Urothelium cell line (cell line): Measurements from ENCODE around the gene CLDN7.
A peak's percentile ranks its signal among the peaks of the same experiment; 100 is the strongest.

Experiments used
- DNase-seq: peaks from one replicate; pipeline ENCODE4 v3.0.0; 2011; ENCODE audit warnings: low spot score, mixed read lengths
- FAIRE-seq: peaks from 2 replicates; lab custom pipeline; 2011; peaks lifted over from hg19 to GRCh38; lab: Jason Lieb, UNC

CLDN7 gene

GRCh38 chr17:7221278-7222092, 40.8 kb downstream of the CLDN7 start:
- no peak for FAIRE-seq
- no peak for DNase-seq

DNA sequence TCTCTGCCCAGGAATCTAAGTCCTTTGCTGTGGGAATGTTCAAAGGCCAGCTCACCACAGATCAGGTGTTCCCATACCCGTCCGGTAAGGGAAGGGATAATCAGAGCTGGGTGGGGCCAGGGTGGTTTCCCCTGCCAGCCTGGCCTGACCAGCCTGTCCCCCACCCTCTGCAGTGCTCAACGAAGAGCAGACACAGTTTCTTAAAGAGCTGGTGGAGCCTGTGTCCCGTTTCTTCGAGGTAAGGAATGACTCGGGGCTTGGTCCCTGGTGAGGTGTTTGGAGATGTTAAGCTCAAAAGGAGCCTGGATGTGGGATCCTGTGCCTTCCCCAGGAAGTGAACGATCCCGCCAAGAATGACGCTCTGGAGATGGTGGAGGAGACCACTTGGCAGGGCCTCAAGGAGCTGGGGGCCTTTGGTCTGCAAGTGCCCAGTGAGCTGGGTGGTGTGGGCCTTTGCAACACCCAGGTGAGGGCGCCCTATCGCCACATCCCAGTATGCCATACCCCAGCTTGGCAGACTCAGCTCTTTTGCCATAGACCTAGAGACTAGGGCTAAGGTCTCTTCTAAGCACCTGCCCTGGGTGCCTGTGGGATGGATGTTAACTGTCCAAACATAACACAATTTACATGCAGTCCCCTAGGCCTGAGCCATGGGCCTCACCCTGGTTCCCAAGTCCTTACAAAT, 41.5 kb downstream of the CLDN7 start:
- peak; percentile 46 for DNase-seq

DNA sequence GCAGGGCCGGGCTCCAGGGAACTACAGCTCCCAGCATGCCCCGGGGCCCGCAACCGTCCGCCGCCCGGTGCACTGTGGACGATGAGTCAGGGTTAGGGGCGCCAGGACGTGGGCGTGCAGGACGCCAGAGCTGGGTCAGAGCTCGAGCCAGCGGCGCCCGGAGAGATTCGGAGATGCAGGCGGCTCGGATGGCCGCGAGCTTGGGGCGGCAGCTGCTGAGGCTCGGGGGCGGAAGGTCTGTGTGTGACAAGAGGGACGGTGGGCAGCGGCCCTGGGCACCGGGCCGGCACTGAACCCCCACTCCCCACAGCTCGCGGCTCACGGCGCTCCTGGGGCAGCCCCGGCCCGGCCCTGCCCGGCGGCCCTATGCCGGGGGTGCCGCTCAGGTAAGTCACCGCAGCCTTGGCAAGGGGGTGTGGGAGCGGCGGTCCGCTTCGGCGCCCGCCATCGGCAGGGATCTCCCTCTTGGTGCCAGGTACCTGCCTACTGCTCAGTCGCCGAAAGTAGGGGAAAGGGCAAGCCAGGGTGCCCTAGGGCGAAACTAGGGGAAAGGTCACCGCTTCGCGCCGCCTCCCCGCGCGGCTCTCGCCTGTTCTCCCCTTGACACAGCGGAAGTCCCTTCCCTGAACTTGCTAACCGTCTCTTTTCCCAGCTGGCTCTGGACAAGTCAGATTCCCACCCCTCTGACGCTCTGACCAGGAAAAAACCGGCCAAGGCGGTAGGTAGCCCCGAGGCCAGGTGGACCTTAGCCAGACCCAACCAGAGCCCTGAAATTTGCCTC, 42.3 kb downstream of the CLDN7 start, which contains the start of the genes ACADVL and DLG4:
ACADVL (plus strand) TSS at position 127 of the 781 bp plus-strand sequence; CDS start at position 174, 47 bp downstream.
DLG4 (minus strand) TSS at position 25 of the 781 bp plus-strand sequence.
- no peak for FAIRE-seq
- peak; percentile 83 for DNase-seq

More for the DNA sequence above, 41.5 kb downstream of the CLDN7 start:
- FAIRE-seq: no peak

- DNase-seq (no peak), FAIRE-seq (peak; percentile 13)
These were observed 43.0 kb downstream of the CLDN7 start for GRCh38 chr17:7219229-7219811.

- FAIRE-seq (no peak), DNase-seq (no peak)
These were observed 43.5 kb downstream of the CLDN7 start for GRCh38 chr17:7218758-7219157.

GRCh38 chr17:7218166-7218565, 44.1 kb downstream of the CLDN7 start:
- no peak for DNase-seq
- no peak for FAIRE-seq

- no peak for FAIRE-seq
- DNase-seq: peak; percentile 48
These were observed 44.9 kb downstream of the CLDN7 start for GRCh38 chr17:7217113-7217987.

- no peak for DNase-seq
- no peak for FAIRE-seq
These were observed 45.8 kb downstream of the CLDN7 start for GRCh38 chr17:7216242-7217112.

- peak; percentile 39 for DNase-seq
- FAIRE-seq: no peak
These were observed 46.6 kb downstream of the CLDN7 start for GRCh38 chr17:7215652-7216180.

- FAIRE-seq (no peak), DNase-seq (no peak)
These were observed 47.1 kb downstream of the CLDN7 start for GRCh38 chr17:7215136-7215638.

DNA sequence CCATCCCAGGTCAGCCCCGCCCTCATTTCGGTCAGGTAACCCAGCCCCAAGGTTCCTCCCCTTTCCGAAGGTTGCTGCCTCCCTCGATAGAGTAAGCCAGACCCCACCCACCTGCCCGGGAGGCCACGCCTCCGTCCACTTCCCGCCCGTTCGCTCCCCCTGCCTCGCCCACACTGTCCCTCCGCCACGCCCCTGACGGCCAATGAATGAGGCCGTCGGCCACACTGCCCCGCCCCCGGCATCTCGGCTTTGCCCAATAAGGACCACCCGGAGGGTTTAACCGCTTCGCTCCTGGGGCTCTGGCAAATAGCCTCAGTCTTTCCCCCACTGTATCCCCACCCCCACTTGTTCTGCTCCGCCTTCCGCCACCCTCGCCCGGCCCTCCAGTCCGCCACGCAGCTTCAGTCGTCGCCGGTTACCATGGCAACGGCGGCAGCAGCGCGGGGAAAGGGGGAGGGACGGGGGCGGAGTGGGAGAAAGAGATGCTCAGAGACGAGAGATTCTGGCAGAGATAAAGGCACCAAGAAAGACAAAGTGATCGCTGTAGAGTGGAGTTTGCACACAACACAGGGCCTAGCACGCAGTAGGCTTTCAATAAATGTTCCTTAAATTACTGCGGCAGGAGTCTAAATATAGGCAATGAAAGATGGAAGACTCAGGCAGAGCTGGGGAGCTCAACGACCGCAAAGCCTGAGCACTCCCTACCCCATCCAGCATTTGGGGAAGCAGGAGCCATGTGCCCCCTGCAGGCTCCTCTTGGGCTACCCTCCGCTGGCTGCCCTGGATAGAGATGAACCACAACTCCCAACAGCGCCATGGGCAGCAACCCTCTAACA, 47.8 kb downstream of the CLDN7 start:
- peak; percentile 42 for FAIRE-seq
- DNase-seq: peak; percentile 92

- peak; percentile 48 for DNase-seq
These were observed 48.4 kb downstream of the CLDN7 start for GRCh38 chr17:7213895-7214299.

DNA sequence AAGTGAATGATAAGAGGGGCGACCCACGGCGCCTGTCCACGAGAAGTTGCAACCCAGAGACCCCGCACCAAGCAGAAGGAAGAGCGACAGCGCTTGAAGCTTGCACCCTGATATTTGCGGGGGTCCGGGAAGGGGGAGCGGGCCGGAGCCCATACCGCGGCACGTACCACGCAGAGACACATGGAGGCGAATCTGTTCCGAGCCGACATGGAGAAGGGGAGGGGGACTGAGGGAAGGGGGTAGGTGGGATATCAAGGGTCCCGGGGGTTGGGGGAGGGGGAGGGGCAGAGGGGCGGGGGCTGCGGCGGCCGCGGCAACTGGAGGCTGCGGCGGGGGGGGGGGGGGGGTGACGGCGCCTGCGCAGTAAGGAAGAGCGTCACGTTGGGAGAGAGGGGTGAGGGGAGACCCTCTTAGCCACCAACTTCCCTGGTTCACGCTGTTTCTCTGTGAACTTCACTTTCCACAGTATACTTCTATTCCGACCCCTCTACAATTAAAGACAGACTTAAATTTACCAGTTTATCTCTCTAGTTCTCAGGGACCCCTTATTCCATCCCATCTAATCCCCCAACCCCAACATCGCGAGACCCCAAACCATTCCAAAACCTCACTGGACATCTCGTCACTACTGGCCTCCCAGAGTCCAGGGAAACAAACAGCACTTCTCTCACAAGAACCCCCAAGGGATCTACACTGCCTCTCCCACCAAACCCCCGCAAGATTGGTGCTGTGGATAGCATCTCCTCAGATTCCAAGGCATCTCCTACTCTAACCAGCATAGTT, 50.6 kb downstream of the CLDN7 start:
- no peak for FAIRE-seq
- no peak for DNase-seq

More at GRCh38 chr17:7213895-7214299, 48.4 kb downstream of the CLDN7 start:
- FAIRE-seq: no peak
